Sigmoid colon (tissue), 7 donors: Measurements from ENCODE around the gene SUPT6H. TPM values are rescaled to one million over a fixed set of nuclear protein-coding genes. Genes with fewer than 3 reads are reported as not detected.

Experiments
- DNase-seq: peaks from one replicate; pipeline ENCODE4 v3.0.0-alpha.2; 2019
- H3K27ac ChIP-seq, 4 donors: fragments of 200-600 bp; sonication (generic); one replicate each; pipeline ENCODE4 v1.5.1; 2016 to 2019; ENCODE audit warnings: mild to moderate bottlenecking in 1 of 4
- H3K27me3 ChIP-seq, 3 donors: fragments of 200-600 bp; sonication (generic); one replicate each; pipeline ENCODE4 v1.5.1; 2019; ENCODE audit warnings: mild to moderate bottlenecking in 1 of 3
- H3K36me3 ChIP-seq, 4 donors: fragments of 200-600 bp; sonication (generic); one replicate each; pipeline ENCODE4 v1.5.1; 2016 to 2019
- H3K4me1 ChIP-seq, 4 donors: fragments of 200-600 bp; sonication (generic); one replicate each; pipeline ENCODE4 v1.5.1; 2017 to 2019
- H3K4me3 ChIP-seq, 4 donors: fragments of 200-600 bp; sonication (generic); one replicate each; pipeline ENCODE4 v1.5.1; 2017 to 2019; ENCODE audit warnings: mild to moderate bottlenecking in 2 of 4, moderate library complexity in 1 of 4
- H3K9me3 ChIP-seq, 4 donors: fragments of 200-600 bp in 3 of 4; sonication (generic) in 3 of 4; one replicate each; pipeline versions ENCODE4 v1.5.1 to v1.6.1; 2013 to 2019
- EP300 ChIP-seq, 4 donors: sonication (generic); formaldehyde crosslinking; IDR thresholded peaks; one replicate each; pipeline ENCODE4 v1.6.1; 2017; ENCODE audit warnings: antibody characterized with exemption in 4 of 4
- POLR2A ChIP-seq, 2 donors: fragments of 450-650 bp; IDR thresholded peaks; one replicate each; pipeline ENCODE4 v1.6.1; 2016; ENCODE audit warnings: antibody characterized with exemption in 2 of 2, mild to moderate bottlenecking in 2 of 2, moderate library complexity in 2 of 2
- POLR2AphosphoS5 ChIP-seq, 4 donors: sonication (generic); formaldehyde crosslinking; IDR thresholded peaks; one replicate each; pipeline ENCODE4 v1.6.1; 2017; ENCODE audit warnings: antibody characterized with exemption in 4 of 4
- WGBS, 2 donors: extraction: QIAGEN DNeasy Blood & Tissue Kit; methylation state at CpG; one replicate each; pipeline ENCODE4 v1.1.7; 2013; 5-methylcytosine and 5-hydroxymethylcytosine counted together
- intact Hi-C: fragments of 100-400 bp; cut with DNase I; formaldehyde crosslinking; loops from one replicate; pipeline ENCODE4 v1.15.1; 2023
- polyA plus RNA-seq, 3 donors: library from polyadenylated mRNA; stranded (reverse); fragments of 200-250 nt; gene quantifications; one replicate each; pipeline ENCODE4 v1.2.3, GENCODE V29; 2013
- total RNA-seq, 4 donors: library from RNA; depleted of rRNA; stranded (reverse); fragments of >200 nt; gene quantifications; one replicate each; pipeline ENCODE4 v1.1.0, GENCODE V29; 2016
- TF ChIP-seq, protein P1 (sequence below), 4 experiments: fragments of 450-650 bp in 3 of 4; fragments of 200-600 bp in 1 of 4; IDR thresholded peaks; one replicate each; pipeline ENCODE4 v1.5.1; 2016 to 2019; ENCODE audit warnings: antibody characterized with exemption in 4 of 4, mild to moderate bottlenecking in 3 of 4, moderate library complexity in 2 of 4
- donor health status: healthy with polysubstance abuse.
- donor health status: Bipolar disorder and iron deficiency.
- donor health status: healthy.

The SUPT6H gene
- total and polyA plus RNA-seq, 7 donors: 12.0 to 75.6 (median 49.0) TPM

DNA sequence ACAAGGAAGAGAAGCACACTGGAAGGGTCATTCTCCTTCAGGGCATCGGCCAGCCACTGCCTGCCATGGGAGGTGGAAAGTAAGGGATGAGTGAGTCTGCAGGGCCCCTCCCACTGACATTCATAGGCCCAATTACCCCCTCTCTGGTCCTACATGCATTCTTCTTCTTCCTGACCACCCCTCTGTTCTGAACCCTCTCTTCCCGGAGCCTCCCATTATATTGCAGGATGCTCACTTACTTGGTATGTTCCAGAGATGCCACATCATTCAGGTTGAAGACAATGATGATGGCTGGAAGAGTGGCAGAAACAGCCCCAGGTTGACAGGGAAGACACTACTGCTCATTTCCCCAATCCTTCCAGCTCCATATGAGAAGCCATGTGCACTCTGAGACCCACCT is 53.2 kb downstream of the SUPT6H start:
- H3K27me3 ChIP-seq: no peaks in the 10 kb centered on the region
- H3K9me3 ChIP-seq: no peaks in the 10 kb centered on the region
- WGBS, 2 donors: 89 to 96% methylated on average over 2 of the region's 2 CpGs
- H3K27ac ChIP-seq: no peak overlapping the region
- no peak for DNase-seq
- TF ChIP-seq EP300 (IDR thresholded peaks at IDR 0.05) (no peak), POLR2A (IDR thresholded peaks at IDR 0.05) (no peak), POLR2AphosphoS5 (IDR thresholded peaks at IDR 0.05) (no peak)
- TF ChIP-seq, protein P1, sequence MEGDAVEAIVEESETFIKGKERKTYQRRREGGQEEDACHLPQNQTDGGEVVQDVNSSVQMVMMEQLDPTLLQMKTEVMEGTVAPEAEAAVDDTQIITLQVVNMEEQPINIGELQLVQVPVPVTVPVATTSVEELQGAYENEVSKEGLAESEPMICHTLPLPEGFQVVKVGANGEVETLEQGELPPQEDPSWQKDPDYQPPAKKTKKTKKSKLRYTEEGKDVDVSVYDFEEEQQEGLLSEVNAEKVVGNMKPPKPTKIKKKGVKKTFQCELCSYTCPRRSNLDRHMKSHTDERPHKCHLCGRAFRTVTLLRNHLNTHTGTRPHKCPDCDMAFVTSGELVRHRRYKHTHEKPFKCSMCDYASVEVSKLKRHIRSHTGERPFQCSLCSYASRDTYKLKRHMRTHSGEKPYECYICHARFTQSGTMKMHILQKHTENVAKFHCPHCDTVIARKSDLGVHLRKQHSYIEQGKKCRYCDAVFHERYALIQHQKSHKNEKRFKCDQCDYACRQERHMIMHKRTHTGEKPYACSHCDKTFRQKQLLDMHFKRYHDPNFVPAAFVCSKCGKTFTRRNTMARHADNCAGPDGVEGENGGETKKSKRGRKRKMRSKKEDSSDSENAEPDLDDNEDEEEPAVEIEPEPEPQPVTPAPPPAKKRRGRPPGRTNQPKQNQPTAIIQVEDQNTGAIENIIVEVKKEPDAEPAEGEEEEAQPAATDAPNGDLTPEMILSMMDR (IDR thresholded peaks at IDR 0.05): no peak
- peaks cover 0 to 52% (median 46%) of the 10 kb centered on the region in 4 donors for H3K4me1 ChIP-seq
- peaks cover 0 to 25% (median 16%) of the 10 kb centered on the region in 4 donors for H3K36me3 ChIP-seq
- intact Hi-C loops: no loop called here
- H3K4me3 ChIP-seq: no peak overlapping the region

DNA sequence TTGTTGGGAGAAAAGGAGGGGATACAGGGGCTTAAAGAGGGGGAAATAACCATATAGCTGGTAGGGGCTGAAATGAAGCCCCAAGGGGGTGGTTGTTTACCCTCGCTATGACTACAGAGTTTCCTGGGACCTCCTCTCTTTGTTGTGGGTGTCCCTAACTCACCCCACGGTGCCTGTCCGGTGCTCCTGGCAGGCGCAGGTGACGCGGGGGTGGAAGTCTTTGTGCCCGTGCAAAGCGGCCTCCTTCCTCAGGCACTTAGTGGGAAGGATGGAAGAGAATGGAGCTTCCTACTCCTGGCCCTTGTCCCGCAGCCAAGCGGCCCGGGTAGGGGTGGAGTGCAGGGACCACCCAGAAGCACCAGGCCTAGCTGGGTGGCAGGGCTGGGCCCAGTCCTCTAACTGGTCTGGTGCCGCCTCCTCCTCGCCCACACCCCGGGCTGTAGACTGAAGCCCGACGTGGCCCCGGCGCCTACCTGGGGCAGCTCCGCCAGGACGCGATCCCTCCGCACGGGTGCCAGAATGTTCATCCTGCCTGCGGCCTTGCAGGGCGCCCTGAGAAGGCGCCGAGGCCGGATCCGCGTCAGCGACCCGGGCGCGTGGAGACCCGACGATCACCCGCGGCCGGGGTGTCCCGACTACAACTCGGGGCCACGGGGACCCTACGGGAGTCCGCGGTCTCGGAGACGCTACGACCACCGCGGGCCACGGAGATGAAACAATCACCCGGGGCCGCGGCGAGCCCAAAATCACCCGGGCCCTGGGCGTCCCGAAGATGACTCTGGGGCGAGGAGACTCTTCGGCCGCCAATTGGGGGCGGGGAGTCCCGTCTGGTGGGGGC is 55.0 kb downstream of the SUPT6H start:
- Histone ChIP-seq H3K27ac (peak overlapping the region; percentile 91 to 95 (median 94)), H3K36me3 (peaks cover 0 to 34% (median 22%) of the 10 kb centered on the region in 4 donors), H3K4me1 (peaks cover 0 to 63% (median 53%) of the 10 kb centered on the region in 4 donors), H3K9me3 (no peaks in the 10 kb centered on the region), H3K4me3 (peak overlapping the region; percentile 66 to 83 (median 78)), H3K27me3 (no peaks in the 10 kb centered on the region)
- TF ChIP-seq, protein P1 (IDR thresholded peaks at IDR 0.05): no peak
- 31 to 45% methylated on average over 63 of the region's 63 CpGs for WGBS, 2 donors
- intact Hi-C loops: no loop called here
- peak; percentile 82 for DNase-seq

DNA sequence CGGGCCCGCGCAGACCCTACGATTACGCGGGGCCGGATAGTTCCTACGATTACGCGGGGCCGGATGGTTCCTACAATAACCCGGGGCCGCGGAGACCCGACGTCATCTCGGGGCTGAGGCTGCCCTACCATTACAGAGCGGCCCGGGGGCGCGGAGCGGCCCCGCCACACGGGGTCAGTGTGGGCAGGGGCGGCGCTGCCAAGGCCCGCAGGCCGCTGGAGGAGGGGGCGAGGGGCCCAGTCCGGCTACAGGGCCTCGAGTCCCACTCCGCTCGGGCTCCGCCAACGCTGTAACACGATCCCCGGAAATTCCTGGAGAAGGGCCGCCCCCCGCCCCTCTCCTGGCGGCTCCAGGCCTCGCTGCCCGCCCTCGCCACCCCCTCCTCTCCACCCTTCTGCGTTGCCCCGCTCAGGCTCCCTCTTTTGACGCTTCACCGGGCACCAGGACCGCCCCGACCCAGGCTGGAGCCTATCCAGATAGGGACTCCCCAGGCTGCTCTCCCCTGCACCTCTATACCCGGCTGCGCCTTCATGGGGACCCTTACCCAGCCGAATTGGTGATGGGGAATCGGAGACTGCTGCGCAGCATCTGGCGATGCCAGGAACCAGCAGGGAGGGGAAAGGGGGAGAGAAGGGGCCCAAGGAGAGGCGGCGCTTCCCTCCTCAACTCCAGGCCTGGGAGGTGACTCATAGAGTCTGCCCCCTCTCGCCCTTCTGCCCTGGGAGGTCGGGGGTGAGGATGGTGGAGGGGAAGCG is 55.8 kb downstream of the SUPT6H start, which contains the start of gene RAB34:
TSS of gene RAB34 (minus strand) at position 291 of the 755 bp plus-strand sequence. CDS start 602 bp downstream, outside the sequence.
- peak within 1 kb of the TSS; percentile 66 to 83 (median 78) for H3K4me3 ChIP-seq
- TF ChIP-seq, protein P1 (IDR thresholded peaks at IDR 0.05): peak in 1 of 4 experiments; percentile 24
- TF ChIP-seq POLR2AphosphoS5 (IDR thresholded peaks at IDR 0.05): peak; percentile 44 to 83 (median 72)
- no peak for TF ChIP-seq EP300 (IDR thresholded peaks at IDR 0.05)
- peak; percentile 9 to 18 for TF ChIP-seq POLR2A (IDR thresholded peaks at IDR 0.05)
- H3K36me3 ChIP-seq: peaks cover 7 to 42% (median 29%) of the 10 kb centered on the region in 4 donors
- DNase-seq: peak; percentile 92
- peaks cover 0 to 64% (median 54%) of the 10 kb centered on the region in 4 donors for H3K4me1 ChIP-seq
- H3K27ac ChIP-seq: peak within 1 kb of the TSS; percentile 91 to 95 (median 94)
- intact Hi-C loops: no loop called here
- WGBS, 2 donors: 12 to 26% methylated on average over 60 of the region's 60 CpGs
- no peaks in the 10 kb centered on the region for H3K9me3 ChIP-seq
- no peaks in the 10 kb centered on the region for H3K27me3 ChIP-seq

DNA sequence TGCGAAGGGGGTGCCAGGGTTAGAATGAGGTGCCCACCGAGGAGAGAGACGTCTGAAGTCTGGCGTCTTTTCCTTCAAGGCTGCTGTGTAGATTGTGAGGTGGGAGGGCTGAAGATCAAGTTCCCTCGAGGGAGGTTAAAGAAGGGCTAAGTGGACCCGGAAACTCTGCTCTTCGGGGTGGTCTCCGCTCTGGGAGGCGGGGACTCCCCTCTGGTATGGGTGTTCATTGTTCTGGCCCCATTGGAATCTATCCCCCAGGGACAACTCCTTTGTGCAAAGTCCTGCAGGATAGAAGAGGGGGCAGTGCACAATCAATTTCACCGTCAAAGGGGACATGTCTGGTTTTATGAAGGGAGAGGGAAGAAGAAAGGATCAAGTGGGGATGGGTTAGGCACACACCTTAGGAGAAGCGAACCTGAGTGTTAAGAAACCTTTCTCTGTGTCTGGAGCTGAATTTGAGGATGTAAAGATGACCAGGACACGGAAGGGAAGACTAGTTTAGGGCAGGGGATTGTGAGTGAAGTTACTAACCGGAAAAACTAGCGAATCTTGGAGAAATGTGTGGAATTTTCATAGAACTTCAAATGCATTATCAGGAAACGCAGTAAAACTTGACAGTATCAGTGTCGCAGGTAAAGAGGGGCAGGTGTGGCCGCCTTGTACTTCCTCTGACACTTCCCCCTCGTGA is 56.5 kb downstream of the SUPT6H start:
- Histone ChIP-seq H3K36me3 (peaks cover 15 to 49% (median 36%) of the 10 kb centered on the region in 4 donors), H3K27me3 (no peaks in the 10 kb centered on the region), H3K27ac (peak overlapping the region; percentile 91 to 95 (median 94)), H3K4me1 (peaks cover 0 to 68% (median 54%) of the 10 kb centered on the region in 4 donors), H3K9me3 (no peaks in the 10 kb centered on the region), H3K4me3 (peak overlapping the region; percentile 66 to 83 (median 78))
- TF ChIP-seq, protein P1 (IDR thresholded peaks at IDR 0.05): no peak
- TF ChIP-seq EP300 (IDR thresholded peaks at IDR 0.05) (no peak), POLR2AphosphoS5 (IDR thresholded peaks at IDR 0.05) (no peak)
- 59 to 73% methylated on average over 18 of the region's 18 CpGs for WGBS, 2 donors
- no peak for DNase-seq
- intact Hi-C loops: no loop called here
